Skin epidermis (tissue), 12 donors: Measurements from ENCODE around the gene KLC1.
"Not testable (repeated sequence)": the region's sequence is repeated elsewhere in the genome, so short reads cannot be mapped to it uniquely, and the experiment has no call there.

Experiments used
- H3K27ac ChIP-seq, 21 experiments: fragments of 200-600 bp; sonication (generic) in 11 of 21; one replicate each; pipeline ENCODE4 v1.5.0; 2020; ENCODE audit warnings: mild to moderate bottlenecking in 3 of 21, inconsistent platforms in 2 of 21, moderate library complexity in 2 of 21
- H3K4me3 ChIP-seq, 7 experiments: fragments of 200-600 bp; sonication (generic) in 2 of 7; one replicate each; pipeline ENCODE4 v1.5.0; 2020; ENCODE audit warnings: inconsistent platforms in 2 of 7, mild to moderate bottlenecking in 2 of 7, moderate library complexity in 1 of 7

Gene KLC1

GRCh38 chr14:103685276-103686211 is 56.5 kb downstream of the KLC1 start:
- Histone ChIP-seq H3K27ac (no peak overlapping the region), H3K4me3 (no peak overlapping the region)

- no peak overlapping the region for H3K27ac ChIP-seq
- no peak overlapping the region for H3K4me3 ChIP-seq
Observed at GRCh38 chr14:103686831-103687485, 57.9 kb downstream of the KLC1 start.

GRCh38 chr14:103687712-103688111 is 58.7 kb downstream of the KLC1 start:
- Histone ChIP-seq H3K27ac (no peak overlapping the region), H3K4me3 (no peak overlapping the region)

- Histone ChIP-seq H3K27ac (peak overlapping the region in 2 of 21 experiments; percentile 21 to 27), H3K4me3 (no peak overlapping the region)
Observed at GRCh38 chr14:103688441-103688840, 59.4 kb downstream of the KLC1 start.

GRCh38 chr14:103688906-103689902 is 60.2 kb downstream of the KLC1 start:
- Histone ChIP-seq H3K4me3 (no peak overlapping the region), H3K27ac (peak overlapping the region in 9 of 21 experiments; percentile 6 to 51 (median 27))

GRCh38 chr14:103690332-103690731 is 61.3 kb downstream of the KLC1 start:
- H3K4me3 ChIP-seq = no peak overlapping the region
- peak overlapping the region in 1 of 21 experiments; percentile 41 for H3K27ac ChIP-seq

- not testable (repeated sequence) for H3K27ac ChIP-seq, H3K4me3 ChIP-seq
Observed at GRCh38 chr14:103691655-103692054, 62.6 kb downstream of the KLC1 start.

- H3K4me3 ChIP-seq = no peak overlapping the region
- H3K27ac ChIP-seq = no peak overlapping the region
Observed at GRCh38 chr14:103692159-103692558, 63.1 kb downstream of the KLC1 start.

GRCh38 chr14:103692871-103693270 is 63.9 kb downstream of the KLC1 start:
- peak overlapping the region in 1 of 21 experiments; percentile 42 for H3K27ac ChIP-seq
- no peak overlapping the region for H3K4me3 ChIP-seq

GRCh38 chr14:103693515-103693914 is 64.5 kb downstream of the KLC1 start:
- no peak overlapping the region for H3K27ac ChIP-seq

GRCh38 chr14:103694572-103695026 is 65.6 kb downstream of the KLC1 start:
- H3K27ac ChIP-seq = no peak overlapping the region

More at GRCh38 chr14:103693515-103693914, 64.5 kb downstream of the KLC1 start:
- no peak overlapping the region for H3K4me3 ChIP-seq

GRCh38 chr14:103695296-103696069 is 66.5 kb downstream of the KLC1 start:
- Histone ChIP-seq H3K27ac (peak overlapping the region in 1 of 21 experiments; percentile 5), H3K4me3 (no peak overlapping the region)

More at GRCh38 chr14:103694572-103695026, 65.6 kb downstream of the KLC1 start:
- H3K4me3 ChIP-seq = no peak overlapping the region

- peak overlapping the region in 5 of 21 experiments; percentile 5 to 51 (median 28) for H3K27ac ChIP-seq
- H3K4me3 ChIP-seq = no peak overlapping the region
Observed at GRCh38 chr14:103696070-103696402, 67.0 kb downstream of the KLC1 start.

GRCh38 chr14:103696466-103697071 is 67.6 kb downstream of the KLC1 start:
- Histone ChIP-seq H3K27ac (peak overlapping the region in 11 of 21 experiments; percentile 8 to 74 (median 46)), H3K4me3 (no peak overlapping the region)

- Histone ChIP-seq H3K27ac (peak overlapping the region in 9 of 21 experiments; percentile 12 to 74 (median 51)), H3K4me3 (no peak overlapping the region)
Observed at GRCh38 chr14:103697206-103697602, 68.2 kb downstream of the KLC1 start.

- Histone ChIP-seq H3K27ac (peak overlapping the region in 12 of 21 experiments; percentile 31 to 77 (median 64)), H3K4me3 (no peak overlapping the region)
Observed at GRCh38 chr14:103697603-103698379, 68.8 kb downstream of the KLC1 start.
